Measurements from ENCODE around the gene ABCC10.

DNA sequence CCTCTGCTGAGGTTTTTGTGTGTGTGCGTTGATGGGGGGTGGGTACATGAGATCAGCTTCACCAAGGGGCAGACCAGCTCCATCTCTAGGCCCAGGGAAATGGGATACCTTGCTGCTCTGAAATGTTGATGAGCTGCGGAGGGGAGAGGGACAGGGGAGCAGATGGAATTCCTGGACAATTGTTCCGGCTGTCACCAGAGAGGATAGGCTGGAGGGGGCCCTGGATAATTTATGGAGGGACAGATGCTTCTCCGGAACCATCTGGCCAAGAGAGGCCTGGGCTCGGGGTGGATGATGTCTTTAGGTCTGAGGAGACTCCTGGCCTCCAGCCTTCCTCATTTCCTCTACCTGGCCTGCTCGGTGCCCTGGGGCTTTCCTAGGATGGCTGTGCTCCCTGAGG, 48.2 kb downstream of the ABCC10 start:
- TF ChIP-seq, protein P1, sequence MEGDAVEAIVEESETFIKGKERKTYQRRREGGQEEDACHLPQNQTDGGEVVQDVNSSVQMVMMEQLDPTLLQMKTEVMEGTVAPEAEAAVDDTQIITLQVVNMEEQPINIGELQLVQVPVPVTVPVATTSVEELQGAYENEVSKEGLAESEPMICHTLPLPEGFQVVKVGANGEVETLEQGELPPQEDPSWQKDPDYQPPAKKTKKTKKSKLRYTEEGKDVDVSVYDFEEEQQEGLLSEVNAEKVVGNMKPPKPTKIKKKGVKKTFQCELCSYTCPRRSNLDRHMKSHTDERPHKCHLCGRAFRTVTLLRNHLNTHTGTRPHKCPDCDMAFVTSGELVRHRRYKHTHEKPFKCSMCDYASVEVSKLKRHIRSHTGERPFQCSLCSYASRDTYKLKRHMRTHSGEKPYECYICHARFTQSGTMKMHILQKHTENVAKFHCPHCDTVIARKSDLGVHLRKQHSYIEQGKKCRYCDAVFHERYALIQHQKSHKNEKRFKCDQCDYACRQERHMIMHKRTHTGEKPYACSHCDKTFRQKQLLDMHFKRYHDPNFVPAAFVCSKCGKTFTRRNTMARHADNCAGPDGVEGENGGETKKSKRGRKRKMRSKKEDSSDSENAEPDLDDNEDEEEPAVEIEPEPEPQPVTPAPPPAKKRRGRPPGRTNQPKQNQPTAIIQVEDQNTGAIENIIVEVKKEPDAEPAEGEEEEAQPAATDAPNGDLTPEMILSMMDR (conservative IDR thresholded peaks at IDR 0.05; ENCODE audit: low read length), result no peak
- no peak for TF ChIP-seq EZH2phosphoT487 (IDR thresholded peaks at IDR 0.05; ENCODE audit: borderline replicate concordance)
